ENCODE measurements around the gene DDAH1.

- TF ChIP-seq POLR2A (IDR thresholded peaks at IDR 0.05) (no peak), CTCF (IDR thresholded peaks at IDR 0.05) (no peak)
Observed at GRCh38 chr1:85449356-85449755, 15.6 kb downstream of the DDAH1 start.
